T-helper 1 cell treated with Interleukin-12 subunit alpha and Interleukin-12 subunit beta and Interleukin-4 antibody, amounts not matched to agents 30 μg/mL and 1 μg/mL, for 36 hours (primary cell): ENCODE data around the gene SMIM12.
"Not testable (repeated sequence)": the region's sequence is repeated elsewhere in the genome, so short reads cannot be mapped to it uniquely, and the experiment has no call there.

Experiments used
- H3K27ac Mint-ChIP-seq: one replicate; pipeline ENCODE4 v1.8.0; 2021; ENCODE audit warnings: mild to moderate bottlenecking, mixed read lengths
- H3K27me3 Mint-ChIP-seq: one replicate; pipeline ENCODE4 v1.8.0; 2021; ENCODE audit warnings: low read depth, mixed read lengths
- H3K36me3 Mint-ChIP-seq: one replicate; pipeline ENCODE4 v1.8.0; 2021; ENCODE audit warnings: low read depth, mixed read lengths
- H3K4me1 Mint-ChIP-seq: one replicate; pipeline ENCODE4 v1.8.0; 2021; ENCODE audit warnings: low read depth, mixed read lengths
- H3K4me3 Mint-ChIP-seq: one replicate; pipeline ENCODE4 v1.8.0; 2021; ENCODE audit warnings: mild to moderate bottlenecking, moderate library complexity, mixed read lengths
- H3K9me3 Mint-ChIP-seq: one replicate; pipeline ENCODE4 v1.8.0; 2021; ENCODE audit warnings: mixed read lengths

Gene SMIM12

DNA sequence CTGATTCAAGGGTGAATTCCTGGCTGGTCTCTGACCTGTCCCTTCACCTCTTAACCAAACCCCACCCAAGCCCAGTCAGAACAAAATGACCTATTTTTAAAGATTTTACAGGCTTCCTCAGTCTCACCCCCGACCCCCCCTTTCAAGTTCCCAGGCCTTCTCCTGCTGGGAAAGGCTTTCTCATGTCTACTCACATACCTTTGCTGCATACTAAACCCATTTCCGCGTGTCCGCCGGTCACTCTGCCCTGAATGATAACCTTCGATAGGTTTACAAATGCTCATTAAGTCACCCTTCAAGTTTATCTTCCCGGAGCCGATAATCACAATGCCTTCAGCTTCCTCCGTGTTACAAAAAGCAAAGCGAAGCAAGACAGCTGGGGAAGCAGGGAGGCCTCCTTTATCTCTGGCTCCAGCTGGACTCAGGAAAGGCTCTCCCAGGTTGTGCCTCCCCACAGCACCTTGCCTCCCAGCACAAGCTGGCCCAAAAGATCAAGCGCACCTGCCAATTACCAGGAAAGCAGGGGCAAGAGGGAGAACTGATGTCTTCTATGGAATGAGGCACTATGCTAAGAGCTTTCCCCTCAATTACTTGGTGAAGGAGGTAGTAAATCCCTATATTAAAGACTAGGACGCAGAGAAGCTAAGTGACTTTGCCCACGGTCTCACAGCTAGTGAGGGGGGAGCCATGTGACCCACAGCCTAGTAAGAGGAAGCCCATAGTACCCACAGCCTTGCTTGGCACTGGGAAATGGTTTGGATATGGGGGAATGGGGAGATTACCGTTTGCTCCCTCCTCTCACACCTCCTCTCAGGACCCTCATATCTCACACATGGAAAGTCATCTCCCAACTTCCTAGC is 15.9 kb downstream of the SMIM12 start:
- H3K4me3 Mint-ChIP-seq, result no peak overlapping the region
- peaks cover 4% of the 10 kb centered on the region for H3K36me3 Mint-ChIP-seq
- peaks cover 2% of the 10 kb centered on the region for H3K4me1 Mint-ChIP-seq
- H3K9me3 Mint-ChIP-seq, result no peaks in the 10 kb centered on the region
- no peaks in the 10 kb centered on the region for H3K27me3 Mint-ChIP-seq
- H3K27ac Mint-ChIP-seq, result no peak overlapping the region

DNA sequence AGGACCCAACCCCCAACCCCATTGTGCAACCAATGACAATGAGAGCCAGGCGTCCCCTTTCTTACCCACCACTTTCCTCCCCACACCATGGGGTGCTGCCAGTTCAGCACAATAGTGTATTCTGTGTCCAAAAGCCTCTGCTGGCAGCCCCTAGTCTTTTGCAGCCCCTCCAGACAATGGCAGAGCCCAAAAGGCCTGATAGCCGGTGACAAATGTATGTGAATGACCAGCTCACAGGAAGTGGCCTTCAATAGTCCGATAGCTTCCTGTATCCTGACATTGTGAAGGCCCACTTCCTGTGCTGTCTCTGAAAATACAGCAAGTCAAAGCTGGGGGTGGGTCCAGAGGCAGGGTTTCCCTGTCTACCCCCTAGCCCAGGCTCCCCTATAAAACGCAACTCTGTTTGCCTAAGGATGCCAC is 16.6 kb downstream of the SMIM12 start:
- Mint-ChIP-seq H3K27ac (no peak overlapping the region), H3K27me3 (no peaks in the 10 kb centered on the region), H3K9me3 (no peaks in the 10 kb centered on the region), H3K36me3 (no peaks in the 10 kb centered on the region), H3K4me1 (no peaks in the 10 kb centered on the region), H3K4me3 (no peak overlapping the region)

DNA sequence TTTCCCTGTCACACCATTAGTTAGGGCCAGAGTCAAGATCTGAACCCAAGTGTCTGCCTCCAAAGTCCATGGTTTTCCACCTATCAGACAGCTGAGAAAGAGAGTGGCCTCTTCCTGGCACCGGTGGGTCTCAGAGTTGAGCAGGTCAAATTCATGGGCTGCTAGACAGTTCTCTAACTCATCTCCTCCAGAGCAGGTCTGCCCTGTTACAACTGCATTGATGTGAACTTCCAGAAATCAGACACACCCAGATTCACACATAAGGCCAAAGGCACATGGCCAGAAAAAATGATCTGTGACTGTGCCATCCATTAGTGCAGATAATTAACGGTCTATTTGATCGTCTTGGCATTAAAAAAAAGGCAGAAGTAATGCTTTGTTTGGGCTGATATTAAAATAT is 17.5 kb downstream of the SMIM12 start:
- Mint-ChIP-seq H3K27ac (no peak overlapping the region), H3K36me3 (no peaks in the 10 kb centered on the region), H3K4me3 (no peak overlapping the region)

DNA sequence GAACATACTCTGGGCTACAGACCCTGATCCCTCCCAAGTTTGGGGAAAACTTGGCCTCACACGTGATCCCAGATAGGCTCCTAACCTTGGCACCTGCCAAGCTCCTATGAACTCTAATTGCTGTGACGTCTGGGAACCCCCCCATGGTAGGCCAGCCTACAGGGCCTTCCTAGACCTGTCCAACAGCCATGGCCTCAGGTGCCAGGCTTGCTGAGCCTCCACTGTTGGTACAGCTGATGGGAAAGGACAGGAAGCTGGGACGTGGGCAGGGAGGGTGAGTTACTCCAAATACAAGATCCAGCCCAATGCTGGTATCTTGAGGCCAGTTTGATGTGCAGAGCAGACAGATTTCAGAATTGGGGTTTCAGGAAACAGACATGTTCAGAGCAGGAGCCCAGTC is 19.1 kb downstream of the SMIM12 start:
- H3K4me3 Mint-ChIP-seq, result no peak overlapping the region
- H3K27ac Mint-ChIP-seq, result no peak overlapping the region
- no peaks in the 10 kb centered on the region for H3K36me3 Mint-ChIP-seq
- H3K4me1 Mint-ChIP-seq, result no peaks in the 10 kb centered on the region
- H3K9me3 Mint-ChIP-seq, result no peaks in the 10 kb centered on the region
- H3K27me3 Mint-ChIP-seq, result no peaks in the 10 kb centered on the region

More for the DNA sequence above, 17.5 kb downstream of the SMIM12 start:
- no peaks in the 10 kb centered on the region for H3K4me1 Mint-ChIP-seq
- no peaks in the 10 kb centered on the region for H3K27me3 Mint-ChIP-seq
- no peaks in the 10 kb centered on the region for H3K9me3 Mint-ChIP-seq

DNA sequence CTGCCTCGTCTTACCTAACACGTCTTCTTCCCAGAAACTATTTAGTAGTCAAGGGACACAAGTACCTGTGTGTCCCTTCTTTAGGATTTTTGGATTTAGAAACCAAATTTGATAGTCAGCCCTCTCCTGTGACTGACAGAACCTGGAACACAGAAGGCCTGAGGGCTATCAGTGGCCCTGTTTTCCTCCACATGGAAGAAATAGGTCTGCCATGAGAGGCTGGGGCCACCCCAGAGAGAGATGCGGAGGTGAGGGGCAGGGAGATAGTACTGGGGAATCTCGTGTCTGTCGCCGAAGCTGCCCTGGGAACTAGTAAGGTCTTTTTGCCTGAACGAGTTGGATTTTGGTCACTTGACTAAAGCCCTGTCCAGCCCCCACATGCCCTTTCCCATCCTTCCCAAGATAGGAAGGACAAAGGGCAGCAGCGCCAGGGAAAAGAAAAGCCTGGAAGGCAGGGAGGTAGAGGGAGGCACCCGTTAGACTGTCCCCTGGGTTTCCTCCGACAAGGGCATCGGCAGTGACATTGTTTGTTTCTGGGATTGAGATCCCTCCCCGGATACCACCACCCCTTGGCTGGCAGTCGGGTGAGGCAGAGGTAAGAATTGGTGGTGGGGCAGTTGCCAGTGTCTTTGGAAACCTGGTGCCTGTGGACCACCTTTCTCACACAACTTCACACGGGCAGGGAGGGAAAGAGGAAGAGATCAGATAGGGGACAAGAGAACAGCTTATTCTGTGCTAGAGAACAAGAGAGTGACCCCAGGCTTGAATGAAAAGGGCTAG is 19.8 kb downstream of the SMIM12 start:
- Mint-ChIP-seq H3K27ac (no peak overlapping the region), H3K4me1 (no peaks in the 10 kb centered on the region), H3K36me3 (no peaks in the 10 kb centered on the region), H3K9me3 (no peaks in the 10 kb centered on the region), H3K4me3 (no peak overlapping the region), H3K27me3 (no peaks in the 10 kb centered on the region)

DNA sequence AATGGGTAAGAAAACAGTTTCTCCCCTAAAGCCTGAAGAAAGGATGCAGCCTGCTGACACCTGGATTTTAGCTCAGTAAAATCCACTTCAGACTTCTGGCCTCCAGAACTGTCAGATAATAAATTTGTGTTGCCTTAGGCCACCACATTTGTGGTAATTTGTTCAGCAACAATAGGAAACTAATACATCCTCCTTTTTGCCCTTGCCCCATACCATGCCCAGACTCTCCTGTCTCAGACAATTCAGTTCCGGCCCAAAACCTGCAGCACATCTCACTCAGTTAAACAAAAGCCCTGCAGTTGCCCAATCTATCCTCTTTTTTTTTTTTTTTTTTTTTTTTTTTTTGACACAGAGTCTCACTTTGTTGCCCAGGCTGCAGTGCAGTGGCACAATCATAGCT is 25.8 kb downstream of the SMIM12 start:
- Mint-ChIP-seq H3K27me3 (no peaks in the 10 kb centered on the region), H3K9me3 (no peaks in the 10 kb centered on the region), H3K27ac (no peak overlapping the region), H3K4me1 (no peaks in the 10 kb centered on the region), H3K4me3 (no peak overlapping the region), H3K36me3 (no peaks in the 10 kb centered on the region)

DNA sequence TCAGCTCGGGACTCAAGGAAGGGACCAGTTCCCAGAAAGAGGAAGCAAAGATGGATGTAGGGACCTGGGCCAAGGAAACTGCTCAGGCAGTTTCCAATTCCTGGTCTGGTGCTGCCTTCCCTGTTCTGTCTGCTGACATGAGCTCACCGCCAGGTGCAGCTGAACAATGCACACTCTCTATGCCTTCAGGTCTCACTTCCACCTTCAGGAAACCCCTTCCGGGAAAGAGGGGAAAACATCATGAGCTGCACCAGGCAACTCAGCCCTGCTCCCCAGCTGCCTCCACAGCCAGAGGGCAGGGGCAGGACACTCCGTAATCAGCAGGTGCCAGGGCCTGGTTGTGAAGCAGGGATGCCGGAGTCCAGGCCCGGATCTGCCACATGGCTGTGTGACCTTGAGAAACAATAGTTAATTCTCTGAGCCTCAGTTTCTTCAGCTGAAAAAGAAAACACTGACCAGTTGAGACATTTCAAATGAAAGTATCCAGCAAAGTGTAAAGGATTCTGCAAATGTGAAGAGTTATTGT is 27.8 kb downstream of the SMIM12 start:
- H3K9me3 Mint-ChIP-seq, result no peaks in the 10 kb centered on the region
- H3K4me3 Mint-ChIP-seq, result no peak overlapping the region
- H3K27me3 Mint-ChIP-seq, result no peaks in the 10 kb centered on the region
- H3K4me1 Mint-ChIP-seq, result no peaks in the 10 kb centered on the region
- H3K27ac Mint-ChIP-seq, result no peak overlapping the region
- no peaks in the 10 kb centered on the region for H3K36me3 Mint-ChIP-seq

DNA sequence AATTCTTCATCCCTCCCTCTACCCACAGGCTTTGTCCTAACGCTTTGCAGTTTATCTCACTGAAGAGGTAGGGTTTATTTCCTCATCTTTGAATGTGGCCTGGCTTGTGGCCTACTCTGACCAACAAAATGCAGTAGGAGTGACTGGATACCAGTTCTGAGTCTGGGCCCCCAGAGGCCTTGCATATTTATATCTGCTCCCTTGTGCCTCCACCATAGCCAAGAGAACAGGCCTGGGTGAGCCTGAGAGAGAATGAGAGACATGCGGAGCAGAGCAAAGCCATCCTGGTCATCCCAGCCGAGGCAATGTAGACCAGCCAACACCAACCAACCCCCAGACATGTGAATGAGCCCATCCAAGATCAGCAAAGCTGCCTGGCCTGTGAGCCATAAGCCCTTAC is 30.3 kb downstream of the SMIM12 start:
- Mint-ChIP-seq H3K9me3 (no peaks in the 10 kb centered on the region), H3K4me1 (no peaks in the 10 kb centered on the region), H3K4me3 (no peak overlapping the region), H3K27me3 (no peaks in the 10 kb centered on the region), H3K36me3 (no peaks in the 10 kb centered on the region), H3K27ac (no peak overlapping the region)

DNA sequence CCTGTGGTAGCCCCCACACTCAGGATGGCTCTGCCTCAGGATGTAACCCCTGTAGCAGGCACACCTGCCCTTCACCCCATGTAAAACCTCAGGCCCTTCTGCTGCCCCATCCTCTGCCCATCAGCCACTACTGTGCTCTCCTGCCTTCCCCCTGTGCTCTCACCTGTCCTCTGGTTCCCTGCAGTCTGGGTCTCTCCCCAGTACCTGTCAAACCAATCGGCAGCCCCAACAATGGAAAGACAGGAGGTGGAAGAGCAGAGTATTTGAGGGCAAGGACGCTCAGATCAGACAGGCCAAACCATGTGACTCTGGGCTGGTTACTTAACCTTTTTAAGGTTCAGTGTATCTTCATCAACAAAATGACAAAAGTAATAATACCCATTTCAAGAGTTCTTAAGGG is 30.9 kb downstream of the SMIM12 start:
- Mint-ChIP-seq H3K36me3 (no peaks in the 10 kb centered on the region), H3K9me3 (no peaks in the 10 kb centered on the region), H3K4me1 (no peaks in the 10 kb centered on the region), H3K27me3 (no peaks in the 10 kb centered on the region), H3K4me3 (no peak overlapping the region), H3K27ac (no peak overlapping the region)

DNA sequence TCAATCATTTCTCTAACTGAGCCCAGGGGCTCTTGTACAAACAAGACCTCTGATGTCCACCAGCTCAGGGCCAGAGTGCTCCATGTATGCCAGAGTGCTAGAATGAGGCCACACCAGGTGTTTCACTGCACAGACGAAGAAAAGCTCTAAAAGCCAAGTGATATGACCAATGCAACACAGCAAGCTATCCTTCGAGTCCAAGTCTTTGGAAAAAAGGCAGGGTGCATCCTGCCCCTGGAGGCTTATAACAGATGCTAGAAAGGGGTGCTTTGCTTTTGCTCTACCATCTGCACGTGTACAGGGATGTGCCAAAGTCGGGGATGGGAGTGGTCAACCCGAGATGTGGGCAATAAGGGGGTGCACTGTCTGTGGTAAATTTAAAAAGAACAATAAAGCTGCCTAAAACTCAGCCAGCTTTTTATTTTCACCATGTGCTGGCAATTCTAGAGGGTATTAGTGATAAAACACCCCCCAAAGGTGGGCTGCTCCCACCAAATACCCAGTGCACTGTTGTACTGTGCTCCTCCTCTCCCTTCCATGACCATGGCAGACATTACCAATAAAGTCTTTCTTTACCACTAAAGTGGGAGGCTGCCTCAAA is 32.1 kb downstream of the SMIM12 start:
- no peaks in the 10 kb centered on the region for H3K36me3 Mint-ChIP-seq
- H3K27ac Mint-ChIP-seq, result no peak overlapping the region
- H3K4me1 Mint-ChIP-seq, result no peaks in the 10 kb centered on the region
- H3K27me3 Mint-ChIP-seq, result no peaks in the 10 kb centered on the region
- H3K4me3 Mint-ChIP-seq, result no peak overlapping the region
- H3K9me3 Mint-ChIP-seq, result no peaks in the 10 kb centered on the region

DNA sequence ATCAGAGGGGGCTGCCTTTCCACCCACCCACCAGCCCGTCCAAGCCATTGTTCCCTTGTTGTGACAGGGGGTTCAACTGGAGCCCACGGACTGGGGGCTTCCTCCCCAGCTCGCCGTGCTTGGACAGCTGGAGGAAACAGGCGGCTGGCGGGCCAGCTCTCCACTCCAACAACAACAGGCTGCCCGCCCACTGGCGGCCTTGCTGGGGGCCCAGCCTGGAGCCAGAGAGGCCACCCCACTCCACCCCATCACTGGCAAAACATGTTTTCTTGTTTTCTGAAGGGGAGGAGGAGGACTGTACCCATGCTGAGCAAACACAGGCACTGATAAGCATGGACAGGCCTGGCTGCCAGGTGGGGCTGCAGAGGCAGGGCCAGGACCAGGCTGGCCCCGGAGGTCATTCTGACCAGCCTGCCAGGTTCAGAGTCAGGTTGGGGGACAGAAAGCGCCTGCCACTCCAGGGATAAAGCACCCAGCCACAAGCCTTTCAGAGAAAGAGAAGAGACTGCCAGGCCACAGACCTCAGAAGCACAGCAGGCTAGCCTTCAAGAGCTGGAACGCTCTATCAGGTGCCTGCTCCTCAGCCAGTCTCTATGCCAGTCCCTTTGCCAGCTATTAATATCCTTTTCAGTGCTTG is 34.0 kb downstream of the SMIM12 start:
- H3K4me3 Mint-ChIP-seq, result no peak overlapping the region
- no peak overlapping the region for H3K27ac Mint-ChIP-seq
- H3K27me3 Mint-ChIP-seq, result no peaks in the 10 kb centered on the region
- H3K9me3 Mint-ChIP-seq, result no peaks in the 10 kb centered on the region
- H3K4me1 Mint-ChIP-seq, result no peaks in the 10 kb centered on the region
- no peaks in the 10 kb centered on the region for H3K36me3 Mint-ChIP-seq

DNA sequence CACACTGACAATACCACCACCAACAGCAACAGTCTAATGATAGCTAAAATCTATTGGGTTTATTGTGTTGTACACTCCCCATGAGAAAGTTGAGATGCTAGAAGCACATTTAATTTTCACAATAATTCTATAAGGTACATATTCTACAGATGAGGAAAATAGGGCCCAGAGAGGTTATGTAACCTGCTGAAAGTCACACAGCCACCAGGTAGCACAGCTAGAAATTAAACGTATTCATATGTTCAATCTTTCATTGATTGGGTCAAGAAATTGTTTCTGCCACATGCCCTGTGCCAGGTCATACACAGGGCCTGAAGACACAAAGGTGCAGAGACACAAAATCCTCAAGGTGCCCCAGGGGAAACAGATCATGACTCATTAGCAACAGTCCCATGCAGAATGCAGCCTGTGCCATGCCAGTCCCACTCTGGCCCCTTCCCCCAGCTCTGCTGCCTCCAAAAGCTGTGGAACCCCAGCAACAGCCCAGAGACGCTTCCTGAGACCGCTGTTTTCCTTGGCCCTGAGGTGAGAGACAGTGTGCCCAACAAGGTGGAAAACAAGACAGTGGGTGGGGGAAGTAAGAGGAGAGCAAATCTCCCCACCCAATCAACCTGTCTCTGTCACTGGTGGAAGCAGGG is 34.6 kb downstream of the SMIM12 start:
- Mint-ChIP-seq H3K36me3 (no peaks in the 10 kb centered on the region), H3K27me3 (no peaks in the 10 kb centered on the region), H3K27ac (no peak overlapping the region), H3K4me3 (no peak overlapping the region), H3K9me3 (no peaks in the 10 kb centered on the region), H3K4me1 (no peaks in the 10 kb centered on the region)

DNA sequence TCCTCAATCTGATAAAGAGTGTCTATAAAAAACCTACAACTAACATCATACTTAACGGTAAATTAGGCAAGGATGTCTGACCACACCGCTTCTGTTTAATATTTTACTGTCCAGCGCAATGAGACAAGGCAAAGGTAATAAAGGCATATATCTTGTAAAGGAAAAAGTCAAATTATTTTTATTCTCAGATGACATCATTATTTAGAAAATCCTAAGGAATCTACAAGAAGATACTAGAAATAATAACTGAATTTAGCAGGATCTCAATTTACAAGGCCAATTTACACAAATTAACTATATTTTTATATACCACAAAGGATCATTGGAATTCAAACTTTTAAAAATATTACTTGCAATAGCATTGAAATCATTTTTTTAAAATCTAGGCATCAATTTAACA is 37.3 kb downstream of the SMIM12 start:
- H3K27me3 Mint-ChIP-seq, result peaks cover 4% of the 10 kb centered on the region
- no peaks in the 10 kb centered on the region for H3K4me1 Mint-ChIP-seq
- H3K27ac Mint-ChIP-seq, result no peak overlapping the region
- no peak overlapping the region for H3K4me3 Mint-ChIP-seq
- H3K36me3 Mint-ChIP-seq, result no peaks in the 10 kb centered on the region
- no peaks in the 10 kb centered on the region for H3K9me3 Mint-ChIP-seq

DNA sequence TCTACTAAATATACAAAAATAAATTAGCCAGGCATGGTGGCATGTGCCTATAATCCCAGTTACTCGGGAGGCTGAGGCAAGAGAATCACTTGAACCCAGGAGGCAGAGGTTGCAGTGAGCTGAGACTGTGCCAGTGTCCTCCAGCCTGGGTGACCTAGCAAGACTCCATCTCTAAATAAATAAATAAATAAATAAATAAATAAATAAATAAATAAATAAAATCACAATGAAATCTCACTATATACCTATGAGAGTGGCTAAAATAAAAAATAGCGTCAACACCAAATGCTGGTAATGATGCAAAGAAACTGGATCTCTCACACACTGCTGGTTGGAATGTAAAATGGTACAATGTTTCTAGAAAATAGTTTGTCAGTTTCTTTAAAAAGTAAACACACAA is 40.7 kb downstream of the SMIM12 start:
- H3K9me3 Mint-ChIP-seq, H3K4me1 Mint-ChIP-seq, H3K27ac Mint-ChIP-seq, H3K4me3 Mint-ChIP-seq, H3K27me3 Mint-ChIP-seq, H3K36me3 Mint-ChIP-seq: not testable (repeated sequence)
